ENCODE measurements around the gene SEPTIN2. TPM values are rescaled to one million over a fixed set of nuclear protein-coding genes. Genes with fewer than 3 reads are reported as not detected.
"Not testable (repeated sequence)": the region's sequence is repeated elsewhere in the genome, so short reads cannot be mapped to it uniquely, and the experiment has no call there.

The SEPTIN2 gene
- total RNA-seq, 1 donor from 2014 or later: 460 TPM

GRCh38 chr2:241390301-241391206, 74.8 kb downstream of the SEPTIN2 start:
- H3K36me3 Mint-ChIP-seq (ENCODE audit: insufficient read depth): peaks cover 12% of the 10 kb centered on the region

DNA sequence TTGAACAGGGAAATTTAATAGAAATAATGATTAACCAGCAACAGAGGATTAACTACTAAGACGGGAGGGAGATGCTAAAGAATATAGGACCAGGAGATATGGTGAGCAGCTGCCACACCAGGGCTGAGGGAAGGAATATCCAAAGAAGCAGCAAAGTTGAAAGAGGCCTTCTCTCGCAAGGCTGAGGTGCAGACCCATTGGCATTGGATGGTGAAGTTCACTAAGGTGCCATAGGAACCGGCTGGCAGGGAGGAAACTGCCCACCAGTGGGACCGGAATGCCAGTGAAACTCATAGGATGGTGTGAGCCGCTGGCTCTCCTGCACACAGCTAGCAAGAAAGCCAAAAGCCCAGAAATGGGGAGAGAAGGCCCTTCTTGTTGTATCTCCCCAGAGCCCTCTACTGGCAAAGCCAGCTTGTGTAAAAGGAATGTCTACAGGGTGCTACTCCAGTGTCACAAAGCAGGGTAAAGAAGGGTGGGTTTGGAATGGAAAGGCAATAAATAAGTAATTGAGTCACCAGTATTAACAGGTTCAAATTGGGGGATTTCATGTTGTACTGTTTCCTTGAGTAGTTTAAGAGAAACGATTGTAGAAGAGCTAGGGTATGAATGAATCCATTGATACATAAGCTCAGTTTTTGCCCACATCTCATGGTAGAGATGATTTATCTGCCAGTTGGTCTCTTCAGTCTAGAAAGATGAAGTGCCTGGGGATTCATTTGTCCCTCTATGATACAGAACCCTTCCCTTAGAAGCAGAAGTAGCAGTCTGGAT, 76.4 kb downstream of the SEPTIN2 start:
- Mint-ChIP-seq H3K27ac (no peak overlapping the region), H3K9me3 (ENCODE audit: low read depth) (no peaks in the 10 kb centered on the region), H3K36me3 (ENCODE audit: insufficient read depth) (peaks cover 9% of the 10 kb centered on the region), H3K27me3 (no peaks in the 10 kb centered on the region), H3K4me1 (ENCODE audit: low read depth) (peaks cover 4% of the 10 kb centered on the region), H3K4me3 (ENCODE audit: low read depth) (no peak overlapping the region)
- peak; percentile 54 for TF ChIP-seq CTCF (IDR thresholded peaks at IDR 0.05; ENCODE audit: unreplicated experiment)
- DNase-seq (ENCODE audit: low spot score, unreplicated experiment): no peak

More at GRCh38 chr2:241390301-241391206, 74.8 kb downstream of the SEPTIN2 start:
- Mint-ChIP-seq H3K4me3 (ENCODE audit: low read depth) (no peak overlapping the region), H3K9me3 (ENCODE audit: low read depth) (no peaks in the 10 kb centered on the region), H3K27me3 (no peaks in the 10 kb centered on the region), H3K4me1 (ENCODE audit: low read depth) (peaks cover 9% of the 10 kb centered on the region), H3K27ac (no peak overlapping the region)
- TF ChIP-seq CTCF (IDR thresholded peaks at IDR 0.05; ENCODE audit: unreplicated experiment): no peak
- no peak for DNase-seq (ENCODE audit: low spot score, unreplicated experiment)

GRCh38 chr2:241392753-241393152, 77.0 kb downstream of the SEPTIN2 start:
- not testable (repeated sequence) for DNase-seq (ENCODE audit: low spot score, unreplicated experiment); H3K4me1 Mint-ChIP-seq (ENCODE audit: low read depth); H3K4me3 Mint-ChIP-seq (ENCODE audit: low read depth); H3K27me3 Mint-ChIP-seq; H3K27ac Mint-ChIP-seq; H3K36me3 Mint-ChIP-seq (ENCODE audit: insufficient read depth); H3K9me3 Mint-ChIP-seq (ENCODE audit: low read depth)

- Mint-ChIP-seq H3K4me3 (ENCODE audit: low read depth) (no peak overlapping the region), H3K36me3 (ENCODE audit: insufficient read depth) (peaks cover 5% of the 10 kb centered on the region), H3K27me3 (no peaks in the 10 kb centered on the region), H3K4me1 (ENCODE audit: low read depth) (peaks cover 4% of the 10 kb centered on the region), H3K9me3 (ENCODE audit: low read depth) (no peaks in the 10 kb centered on the region), H3K27ac (no peak overlapping the region)
- DNase-seq (ENCODE audit: low spot score, unreplicated experiment): no peak
- TF ChIP-seq CTCF (IDR thresholded peaks at IDR 0.05; ENCODE audit: unreplicated experiment): no peak
Observed at GRCh38 chr2:241393524-241394196, 77.9 kb downstream of the SEPTIN2 start.

GRCh38 chr2:241396809-241397208, 81.1 kb downstream of the SEPTIN2 start:
- not testable (repeated sequence) for H3K4me3 Mint-ChIP-seq (ENCODE audit: low read depth); H3K9me3 Mint-ChIP-seq (ENCODE audit: low read depth); H3K27me3 Mint-ChIP-seq; H3K27ac Mint-ChIP-seq; H3K4me1 Mint-ChIP-seq (ENCODE audit: low read depth); H3K36me3 Mint-ChIP-seq (ENCODE audit: insufficient read depth); DNase-seq (ENCODE audit: low spot score, unreplicated experiment)
